Measurements from ENCODE around the gene KMT2C.

DNA sequence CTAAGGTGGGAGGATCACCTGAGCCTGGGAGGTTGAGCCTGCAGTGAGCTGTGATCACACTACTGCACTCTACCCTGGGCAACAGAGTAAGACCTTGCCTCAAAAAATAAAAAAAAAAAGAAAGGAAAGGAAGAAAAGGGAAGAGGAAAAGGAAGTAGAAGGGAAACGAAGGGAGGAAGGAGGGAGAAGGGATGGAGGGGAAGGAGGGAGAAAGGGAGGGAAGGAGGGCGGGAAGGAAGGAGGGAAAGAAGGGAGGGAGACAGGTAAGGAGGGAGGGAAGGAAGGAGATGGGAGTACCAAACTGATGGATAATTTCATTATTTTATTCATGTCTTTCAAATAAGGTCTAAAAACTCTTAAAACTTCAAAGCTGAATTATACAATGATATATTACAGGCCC is 106.3 kb downstream of the KMT2C start:
- TF ChIP-seq, protein P1, sequence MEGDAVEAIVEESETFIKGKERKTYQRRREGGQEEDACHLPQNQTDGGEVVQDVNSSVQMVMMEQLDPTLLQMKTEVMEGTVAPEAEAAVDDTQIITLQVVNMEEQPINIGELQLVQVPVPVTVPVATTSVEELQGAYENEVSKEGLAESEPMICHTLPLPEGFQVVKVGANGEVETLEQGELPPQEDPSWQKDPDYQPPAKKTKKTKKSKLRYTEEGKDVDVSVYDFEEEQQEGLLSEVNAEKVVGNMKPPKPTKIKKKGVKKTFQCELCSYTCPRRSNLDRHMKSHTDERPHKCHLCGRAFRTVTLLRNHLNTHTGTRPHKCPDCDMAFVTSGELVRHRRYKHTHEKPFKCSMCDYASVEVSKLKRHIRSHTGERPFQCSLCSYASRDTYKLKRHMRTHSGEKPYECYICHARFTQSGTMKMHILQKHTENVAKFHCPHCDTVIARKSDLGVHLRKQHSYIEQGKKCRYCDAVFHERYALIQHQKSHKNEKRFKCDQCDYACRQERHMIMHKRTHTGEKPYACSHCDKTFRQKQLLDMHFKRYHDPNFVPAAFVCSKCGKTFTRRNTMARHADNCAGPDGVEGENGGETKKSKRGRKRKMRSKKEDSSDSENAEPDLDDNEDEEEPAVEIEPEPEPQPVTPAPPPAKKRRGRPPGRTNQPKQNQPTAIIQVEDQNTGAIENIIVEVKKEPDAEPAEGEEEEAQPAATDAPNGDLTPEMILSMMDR (IDR thresholded peaks at IDR 0.05): no peak
- TF ChIP-seq POLR2A (IDR thresholded peaks at IDR 0.05): no peak
